ENCODE data around the gene CFP.
A peak's percentile ranks its signal among the peaks of the same experiment; 100 is the strongest.
"Not testable (repeated sequence)": the region's sequence is repeated elsewhere in the genome, so short reads cannot be mapped to it uniquely, and the experiment has no call there.

Gene CFP

GRCh38 chrX:47637546-47638195, 7.9 kb upstream of the CFP start:
- DNase-seq, result peak; percentile 28

DNA sequence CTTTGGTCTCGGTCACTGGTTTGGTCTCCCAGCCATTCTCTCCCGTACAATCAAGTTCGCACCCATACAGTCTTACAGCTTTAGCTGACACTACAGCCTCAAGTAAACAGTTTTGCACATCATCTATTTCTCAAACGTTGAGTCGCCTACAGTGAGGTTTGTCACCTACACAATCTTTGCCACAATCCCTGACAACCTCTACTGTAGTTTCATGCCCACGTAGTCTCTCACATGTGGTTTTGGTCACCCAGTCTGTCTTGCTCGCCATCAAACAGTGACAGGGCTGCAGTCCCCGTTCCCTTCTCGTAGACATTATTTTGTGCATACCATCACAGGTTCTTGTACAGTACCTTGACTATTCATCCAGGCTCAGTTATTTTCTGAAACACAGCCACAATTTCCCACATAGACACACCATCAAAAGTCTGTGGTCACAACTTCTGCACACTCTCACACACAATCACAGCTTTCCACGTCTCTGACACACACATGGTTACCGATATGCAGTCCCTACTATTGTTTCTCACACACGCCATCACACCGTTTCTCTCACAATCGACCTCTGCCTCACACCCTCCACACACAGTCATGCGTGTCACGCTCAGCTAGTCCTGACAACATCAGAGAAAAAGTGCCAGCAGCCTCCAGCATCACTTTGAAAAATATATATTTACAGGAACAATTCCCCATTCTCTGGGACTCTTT, 5.3 kb upstream of the CFP start:
- DNase-seq, result no peak

GRCh38 chrX:47633689-47634590, 4.2 kb upstream of the CFP start:
- no peak for DNase-seq

DNA sequence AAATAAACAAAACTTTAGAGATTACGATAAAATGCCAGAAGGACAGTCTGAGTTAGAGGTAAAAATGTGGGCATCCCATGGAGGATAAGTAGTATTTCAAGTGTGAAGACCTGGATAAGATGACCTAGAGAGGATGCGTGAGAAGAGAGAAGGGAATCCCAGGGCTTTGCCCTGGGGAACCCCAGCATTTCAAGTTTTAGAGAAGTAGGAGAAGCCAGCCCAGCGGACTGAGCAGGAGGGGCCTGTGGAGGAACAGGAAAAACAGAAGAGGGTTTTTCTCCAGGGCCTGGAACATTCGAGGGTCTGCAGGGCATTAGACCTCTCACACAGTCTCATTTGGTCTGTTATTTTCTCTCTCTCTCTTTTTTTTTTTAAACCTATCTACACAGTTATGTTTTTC, 2.9 kb upstream of the CFP start:
- no peak for DNase-seq

DNA sequence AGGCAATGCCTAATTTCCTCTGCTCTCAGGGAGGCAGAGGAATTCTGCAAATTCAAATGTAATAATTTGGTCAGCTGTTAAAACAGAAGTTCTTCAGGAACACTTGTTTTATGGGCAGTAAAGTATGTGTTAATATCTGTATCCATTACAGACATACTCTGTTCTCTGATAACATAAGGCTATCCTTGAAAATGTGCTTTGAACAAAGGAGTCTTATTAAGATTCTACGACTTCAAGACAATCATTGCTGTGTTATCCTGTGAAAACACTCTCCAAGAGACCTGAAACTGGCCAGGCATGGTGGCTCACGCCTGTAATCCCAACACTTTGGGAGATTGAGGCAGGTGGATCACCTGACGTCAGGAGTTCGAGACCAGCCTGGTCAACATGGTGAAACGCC, 1.9 kb upstream of the CFP start:
- no peak for DNase-seq

GRCh38 chrX:47628982-47629381, 748 bp downstream of the CFP start:
- DNase-seq, result no peak

- no peak for DNase-seq
Measured at GRCh38 chrX:47625365-47625764, 4.4 kb downstream of the CFP start.

GRCh38 chrX:47623540-47624027, 6.1 kb downstream of the CFP start:
- DNase-seq, result peak; percentile 36

DNA sequence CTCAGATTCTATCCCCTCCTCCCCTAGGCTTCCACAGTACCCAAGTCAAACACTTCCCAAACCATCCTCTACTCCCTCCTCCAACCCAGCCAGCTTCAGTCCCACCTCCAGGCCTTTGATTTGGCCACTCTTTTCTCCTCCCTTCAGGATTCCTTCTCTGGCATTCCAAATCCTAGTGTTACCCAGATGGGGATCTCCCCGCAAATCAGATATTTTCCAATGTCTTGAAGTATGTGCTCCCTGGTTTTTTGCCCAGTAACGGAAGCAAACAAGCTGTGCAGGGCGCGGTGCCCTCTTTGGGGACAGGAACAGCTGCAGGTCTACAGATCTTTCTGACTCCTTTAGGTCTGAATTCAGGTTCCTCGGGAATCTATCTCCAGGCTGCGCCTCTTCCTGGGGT, 7.9 kb downstream of the CFP start:
- no peak for DNase-seq

GRCh38 chrX:47620303-47620685, 9.4 kb downstream of the CFP start:
- DNase-seq, result no peak

GRCh38 chrX:47619486-47620302, 10.0 kb downstream of the CFP start, which contains the start of gene SYN1:
Gene SYN1 (minus strand): TSS chrX:47619857. CDS start chrX:47619728, 129 bp downstream.
- DNase-seq, result peak; percentile 75

DNA sequence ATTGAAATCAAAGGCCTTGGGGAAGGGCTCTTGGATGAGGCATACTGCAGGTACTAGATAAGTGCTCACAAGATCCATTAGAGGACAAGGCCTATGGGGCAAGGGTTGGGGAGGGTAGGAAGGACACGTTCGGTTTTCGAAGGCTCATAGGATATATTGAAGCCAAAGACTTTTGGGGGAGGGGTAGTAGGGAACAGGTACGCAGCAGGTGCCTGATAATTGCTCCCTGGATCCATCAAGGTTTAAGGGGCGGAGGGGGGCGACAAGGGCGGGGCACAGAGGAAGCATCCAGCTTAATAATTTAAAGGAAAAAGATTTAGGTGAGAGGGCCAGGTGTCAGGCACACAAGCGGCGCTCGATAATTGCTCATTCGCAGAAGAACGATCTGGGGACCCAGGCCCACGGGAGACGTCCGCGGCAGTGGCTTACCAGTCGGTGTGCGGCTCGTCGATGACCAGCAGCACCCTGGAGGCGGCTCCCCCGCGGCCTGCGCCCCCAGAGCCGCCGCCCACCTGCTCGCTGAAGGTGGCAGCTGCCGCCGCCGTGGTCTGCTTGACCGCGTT, 10.7 kb downstream of the CFP start:
- no peak for DNase-seq

GRCh38 chrX:47614618-47615017, 15.1 kb downstream of the CFP start:
- DNase-seq, result no peak

DNA sequence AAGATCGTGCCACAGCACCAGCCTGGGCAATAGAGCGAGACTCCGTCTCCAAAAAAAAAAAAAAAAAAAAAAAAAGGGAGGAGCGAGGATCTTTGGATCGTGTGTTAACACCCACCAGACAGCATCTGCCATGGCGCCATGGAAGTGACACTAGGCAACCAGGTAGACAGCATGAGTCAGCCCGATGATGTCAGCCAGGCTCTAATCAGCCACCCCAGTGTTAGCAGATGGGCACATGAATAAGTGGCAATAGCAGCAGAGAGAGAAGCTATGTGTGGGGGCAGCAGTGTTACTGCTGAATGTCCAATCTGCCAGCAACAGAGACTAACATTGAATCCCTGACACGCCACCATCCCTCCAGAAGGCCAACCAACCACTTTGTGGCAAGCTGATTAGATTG, 16.6 kb downstream of the CFP start:
- no peak for DNase-seq

DNA sequence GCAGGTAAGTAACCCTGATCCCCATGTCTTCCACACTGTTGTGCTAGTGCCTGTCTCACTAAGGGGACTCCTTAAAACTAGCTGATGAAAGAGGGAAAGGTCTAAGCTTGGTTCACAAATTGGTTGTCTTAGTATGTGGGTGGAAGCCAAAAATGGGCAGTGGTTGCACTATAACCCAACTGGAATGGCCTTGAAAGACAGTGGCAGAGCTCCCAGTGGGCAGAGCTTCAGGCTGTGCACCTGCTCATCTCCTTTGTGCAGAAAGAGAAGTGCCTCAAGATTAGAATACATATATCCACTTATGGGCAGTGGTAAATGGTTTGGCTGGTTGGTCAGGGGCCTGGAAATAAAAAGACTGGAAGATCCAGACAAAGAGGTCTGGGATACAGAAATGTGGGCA, 17.3 kb downstream of the CFP start:
- DNase-seq, result no peak

DNA sequence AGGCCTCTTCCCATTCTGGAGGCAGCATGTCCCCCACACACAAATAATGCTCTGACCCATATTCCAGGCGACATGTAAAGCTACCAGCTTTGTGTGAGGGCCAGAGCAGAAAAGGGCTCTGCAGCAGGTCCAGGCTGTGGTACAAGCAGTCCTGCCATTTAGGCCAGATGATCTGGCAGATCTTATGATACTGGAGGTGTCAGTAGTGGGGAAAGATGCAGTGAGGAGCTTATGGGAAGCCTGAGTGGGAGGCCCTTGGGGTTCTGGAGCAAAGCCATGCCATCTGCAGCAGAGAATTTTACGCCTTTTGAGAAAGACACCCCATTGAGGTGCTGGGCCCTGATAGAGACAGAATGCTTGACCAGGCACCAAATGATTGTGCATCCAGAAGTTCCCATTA, 17.8 kb downstream of the CFP start:
- DNase-seq, result no peak

- no peak for DNase-seq
Measured at GRCh38 chrX:47611489-47611888, 18.2 kb downstream of the CFP start.

DNA sequence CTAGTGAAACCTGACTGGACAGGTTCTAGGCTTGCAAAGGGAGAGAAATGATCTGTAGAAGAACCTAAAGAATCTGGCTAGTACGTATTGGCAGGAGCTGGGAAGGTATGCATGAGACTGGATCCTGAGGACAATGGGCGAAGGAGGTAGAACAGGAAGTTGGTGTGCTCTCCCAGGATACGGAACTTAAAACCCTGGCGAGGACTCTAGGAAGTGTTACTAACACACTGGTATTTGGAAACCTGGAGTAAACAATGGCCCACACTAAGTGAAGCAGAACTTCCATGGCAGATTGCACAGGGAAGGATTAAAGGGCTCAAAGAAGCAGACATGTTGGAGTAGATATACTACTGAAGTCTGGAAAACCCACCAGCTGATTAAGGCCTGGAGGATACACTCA, 19.2 kb downstream of the CFP start:
- DNase-seq, result no peak

- DNase-seq, result no peak
Measured at GRCh38 chrX:47608130-47608810, 21.5 kb downstream of the CFP start.

DNA sequence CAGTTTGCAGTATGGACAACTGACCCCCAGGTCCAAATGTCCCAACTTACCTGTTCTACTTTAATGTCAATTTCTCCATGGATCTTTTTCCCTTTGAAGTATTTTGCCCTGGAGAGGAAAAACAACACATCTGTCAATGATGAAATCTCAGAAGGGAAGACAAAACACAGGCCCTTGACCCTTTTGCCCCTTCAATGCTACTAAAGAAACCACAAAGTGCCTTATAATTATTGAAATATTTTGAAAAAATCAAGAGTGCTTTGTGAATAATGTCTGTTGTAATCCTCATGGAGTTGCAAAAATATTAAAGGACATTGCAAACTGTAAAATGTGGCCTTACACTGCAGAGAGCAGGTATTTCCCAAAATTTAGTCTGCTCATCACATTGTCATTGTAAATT, 22.6 kb downstream of the CFP start:
- DNase-seq, result no peak

GRCh38 chrX:47605024-47605423, 24.7 kb downstream of the CFP start:
- DNase-seq, result no peak

- not testable (repeated sequence) for DNase-seq
Measured at GRCh38 chrX:47603125-47603524, 26.6 kb downstream of the CFP start.
